Adrenal gland (tissue), 5 donors: ENCODE results near the gene MEFV.

Experiments
- POLR2A ChIP-seq, 2 donors: fragments of 450-650 bp; IDR thresholded peaks; one replicate each; pipeline ENCODE4 v1.6.1; 2017; ENCODE audit warnings: antibody characterized with exemption in 2 of 2, mild to moderate bottlenecking in 2 of 2, moderate library complexity in 1 of 2
- TF ChIP-seq, protein P1 (sequence below), 6 experiments: fragments of 450-650 bp in 4 of 6; fragments of 200-600 bp in 2 of 6; sonication (generic) in 1 of 6; IDR thresholded peaks; 1 replicate in 5 of 6; 2 replicates in 1 of 6; pipeline versions ENCODE4 v1.5.1 to v1.8.0; 2016 to 2021; ENCODE audit warnings: antibody characterized with exemption in 6 of 6, mild to moderate bottlenecking in 2 of 6, moderate library complexity in 1 of 6
- donor health status: DM: no; HTN: no; CAD: no.

GRCh38 chr16:3276679-3277078 lies 20.2 kb upstream of the MEFV start:
- TF ChIP-seq, protein P1, sequence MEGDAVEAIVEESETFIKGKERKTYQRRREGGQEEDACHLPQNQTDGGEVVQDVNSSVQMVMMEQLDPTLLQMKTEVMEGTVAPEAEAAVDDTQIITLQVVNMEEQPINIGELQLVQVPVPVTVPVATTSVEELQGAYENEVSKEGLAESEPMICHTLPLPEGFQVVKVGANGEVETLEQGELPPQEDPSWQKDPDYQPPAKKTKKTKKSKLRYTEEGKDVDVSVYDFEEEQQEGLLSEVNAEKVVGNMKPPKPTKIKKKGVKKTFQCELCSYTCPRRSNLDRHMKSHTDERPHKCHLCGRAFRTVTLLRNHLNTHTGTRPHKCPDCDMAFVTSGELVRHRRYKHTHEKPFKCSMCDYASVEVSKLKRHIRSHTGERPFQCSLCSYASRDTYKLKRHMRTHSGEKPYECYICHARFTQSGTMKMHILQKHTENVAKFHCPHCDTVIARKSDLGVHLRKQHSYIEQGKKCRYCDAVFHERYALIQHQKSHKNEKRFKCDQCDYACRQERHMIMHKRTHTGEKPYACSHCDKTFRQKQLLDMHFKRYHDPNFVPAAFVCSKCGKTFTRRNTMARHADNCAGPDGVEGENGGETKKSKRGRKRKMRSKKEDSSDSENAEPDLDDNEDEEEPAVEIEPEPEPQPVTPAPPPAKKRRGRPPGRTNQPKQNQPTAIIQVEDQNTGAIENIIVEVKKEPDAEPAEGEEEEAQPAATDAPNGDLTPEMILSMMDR (IDR thresholded peaks at IDR 0.05): no peak
- TF ChIP-seq POLR2A (IDR thresholded peaks at IDR 0.05): no peak
